ENCODE data around the gene VPS11.

DNA sequence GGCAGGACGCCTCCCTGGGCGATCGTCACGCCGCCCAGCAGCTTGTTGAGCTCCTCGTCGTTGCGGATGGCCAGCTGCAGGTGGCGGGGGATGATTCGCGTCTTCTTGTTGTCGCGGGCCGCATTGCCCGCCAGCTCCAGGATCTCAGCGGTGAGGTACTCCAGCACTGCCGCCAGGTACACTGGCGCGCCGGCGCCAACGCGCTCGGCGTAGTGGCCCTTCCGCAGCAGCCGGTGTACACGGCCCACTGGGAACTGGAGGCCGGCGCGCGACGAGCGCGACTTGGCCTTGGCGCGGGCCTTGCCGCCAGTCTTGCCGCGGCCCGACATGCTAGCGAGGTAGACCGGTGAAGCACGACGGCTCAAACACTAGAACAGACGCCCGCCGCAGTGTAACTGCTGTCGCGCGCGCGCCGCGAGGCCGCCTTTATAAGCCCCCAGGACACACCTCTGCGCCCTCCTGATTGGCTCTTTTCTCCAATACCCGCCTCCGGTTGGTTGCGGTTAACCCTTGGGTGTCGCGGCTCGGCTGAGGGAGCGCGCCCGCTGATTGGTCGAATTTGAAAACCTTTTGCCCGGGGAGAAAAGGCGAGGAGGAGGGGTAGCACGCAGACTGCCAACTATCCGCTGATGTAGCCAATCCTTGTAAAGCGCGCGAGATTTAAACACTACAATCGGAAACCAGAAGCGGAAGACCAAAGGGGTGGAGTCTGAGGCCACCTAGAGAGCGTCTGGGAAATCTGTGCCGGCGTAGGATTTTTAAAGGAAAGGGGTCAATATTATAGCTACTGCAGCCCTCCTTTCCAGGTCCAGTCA, 27.7 kb downstream of the VPS11 start:
- TF ChIP-seq, protein P1, sequence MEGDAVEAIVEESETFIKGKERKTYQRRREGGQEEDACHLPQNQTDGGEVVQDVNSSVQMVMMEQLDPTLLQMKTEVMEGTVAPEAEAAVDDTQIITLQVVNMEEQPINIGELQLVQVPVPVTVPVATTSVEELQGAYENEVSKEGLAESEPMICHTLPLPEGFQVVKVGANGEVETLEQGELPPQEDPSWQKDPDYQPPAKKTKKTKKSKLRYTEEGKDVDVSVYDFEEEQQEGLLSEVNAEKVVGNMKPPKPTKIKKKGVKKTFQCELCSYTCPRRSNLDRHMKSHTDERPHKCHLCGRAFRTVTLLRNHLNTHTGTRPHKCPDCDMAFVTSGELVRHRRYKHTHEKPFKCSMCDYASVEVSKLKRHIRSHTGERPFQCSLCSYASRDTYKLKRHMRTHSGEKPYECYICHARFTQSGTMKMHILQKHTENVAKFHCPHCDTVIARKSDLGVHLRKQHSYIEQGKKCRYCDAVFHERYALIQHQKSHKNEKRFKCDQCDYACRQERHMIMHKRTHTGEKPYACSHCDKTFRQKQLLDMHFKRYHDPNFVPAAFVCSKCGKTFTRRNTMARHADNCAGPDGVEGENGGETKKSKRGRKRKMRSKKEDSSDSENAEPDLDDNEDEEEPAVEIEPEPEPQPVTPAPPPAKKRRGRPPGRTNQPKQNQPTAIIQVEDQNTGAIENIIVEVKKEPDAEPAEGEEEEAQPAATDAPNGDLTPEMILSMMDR (IDR thresholded peaks at IDR 0.05; ENCODE audit: low read depth, low read length), result peak; percentile 19
- TF ChIP-seq EZH2phosphoT487 (IDR thresholded peaks at IDR 0.05; ENCODE audit: low read depth), result no peak

Measured in OCI-LY3 (cell line).